ENCODE results near the gene GORAB. TPM values are rescaled to one million over a fixed set of nuclear protein-coding genes. Genes with fewer than 3 reads are reported as not detected.

Gene GORAB
- total and polyA plus RNA-seq, 10 donors = 10.2 to 21.6 (median 14.0) TPM

DNA sequence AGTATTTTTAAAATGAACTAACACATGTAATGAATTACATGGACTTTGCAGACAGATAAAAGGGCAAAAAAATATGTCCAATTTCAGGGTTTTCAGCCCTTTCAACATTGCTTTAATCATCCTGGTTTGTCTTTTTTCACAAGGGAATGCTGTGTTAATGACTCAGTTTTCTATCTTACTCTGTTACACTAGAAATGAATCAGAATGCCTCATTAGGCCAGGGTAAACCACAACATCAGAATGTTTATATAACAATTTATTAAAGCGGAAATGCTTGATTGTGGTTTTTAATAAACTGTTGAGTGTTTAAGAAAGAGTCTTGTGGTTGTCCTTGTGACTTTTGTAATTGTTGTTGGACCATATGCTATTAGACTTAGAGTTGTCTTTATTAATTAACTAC lies 13.5 kb downstream of the GORAB start:
- TF ChIP-seq CTCF (IDR thresholded peaks at IDR 0.05 in 8 of 11, conservative IDR thresholded peaks at IDR 0.05 in 3 of 11) (no peak), POLR2AphosphoS5 (IDR thresholded peaks at IDR 0.05) (no peak), POLR2A (IDR thresholded peaks at IDR 0.05) (no peak)
- Histone ChIP-seq H3K9me3 (no peaks in the 10 kb centered on the region), H3K27me3 (replicated peaks in 1 of 7) (no peaks in the 10 kb centered on the region), H3K4me1 (no peaks in the 10 kb centered on the region), H3K27ac (no peak overlapping the region), H3K4me3 (no peak overlapping the region), H3K36me3 (peaks cover 7 to 100% (median 88%) of the 10 kb centered on the region in 6 donors)
- intact Hi-C loops (cut with DNase I; ENCODE audit: low total_unique reads) = no loop called here
- DNase-seq = no peak
- WGBS, 5 donors = 83 to 94% (median 92%) methylated on average over 1 of the region's 1 CpG

GRCh38 chr1:170547255-170547654 lies 15.3 kb downstream of the GORAB start:
- Histone ChIP-seq H3K9me3 (no peaks in the 10 kb centered on the region), H3K27me3 (replicated peaks in 1 of 7) (no peaks in the 10 kb centered on the region), H3K4me3 (no peak overlapping the region), H3K4me1 (no peaks in the 10 kb centered on the region), H3K36me3 (peaks cover 7 to 100% (median 89%) of the 10 kb centered on the region in 6 donors), H3K27ac (no peak overlapping the region)
- TF ChIP-seq POLR2A (IDR thresholded peaks at IDR 0.05) (no peak), POLR2AphosphoS5 (IDR thresholded peaks at IDR 0.05) (no peak), CTCF (IDR thresholded peaks at IDR 0.05 in 8 of 11, conservative IDR thresholded peaks at IDR 0.05 in 3 of 11) (no peak)
- WGBS, 5 donors = 91 to 100% (median 93%) methylated on average over 1 of the region's 1 CpG
- no peak for DNase-seq
- intact Hi-C loops (cut with DNase I; ENCODE audit: low total_unique reads) = no loop called here

- TF ChIP-seq POLR2A (IDR thresholded peaks at IDR 0.05) (no peak), POLR2AphosphoS5 (IDR thresholded peaks at IDR 0.05) (no peak), CTCF (IDR thresholded peaks at IDR 0.05 in 8 of 11, conservative IDR thresholded peaks at IDR 0.05 in 3 of 11) (no peak)
- no peak overlapping the region for H3K27ac ChIP-seq
- H3K4me3 ChIP-seq = no peak overlapping the region
- peaks cover 4 to 100% (median 84%) of the 10 kb centered on the region in 6 donors for H3K36me3 ChIP-seq
- no peaks in the 10 kb centered on the region for H3K4me1 ChIP-seq
- intact Hi-C loops (cut with DNase I; ENCODE audit: low total_unique reads) = no loop called here
- no peak for DNase-seq
- no peaks in the 10 kb centered on the region for H3K9me3 ChIP-seq
- H3K27me3 ChIP-seq (replicated peaks in 1 of 7) = no peaks in the 10 kb centered on the region
These were observed 16.5 kb downstream of the GORAB start for GRCh38 chr1:170548497-170548896.

DNA sequence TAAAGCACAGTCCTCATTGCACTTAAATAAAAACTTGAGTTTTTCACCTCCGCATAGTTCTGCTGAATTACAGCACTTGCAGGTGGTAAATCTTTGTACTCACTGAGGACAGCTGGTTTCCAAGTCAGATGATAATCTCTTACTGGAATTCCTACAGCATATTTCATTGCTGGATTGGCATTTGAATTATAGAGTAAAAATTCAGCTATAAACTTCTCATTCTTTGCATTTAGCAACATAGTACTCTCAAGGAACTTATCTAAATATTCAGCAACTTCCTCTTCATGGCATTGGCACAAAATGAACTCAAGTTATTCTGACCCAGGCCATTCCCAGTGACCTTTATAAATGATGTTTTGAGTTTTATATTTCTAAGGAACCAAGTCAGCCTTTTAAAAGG lies 23.4 kb downstream of the GORAB start:
- TF ChIP-seq POLR2AphosphoS5 (IDR thresholded peaks at IDR 0.05) = no peak
- TF ChIP-seq POLR2A (IDR thresholded peaks at IDR 0.05) = no peak
- TF ChIP-seq CTCF (IDR thresholded peaks at IDR 0.05 in 8 of 11, conservative IDR thresholded peaks at IDR 0.05 in 3 of 11) = no peak
- H3K27ac ChIP-seq = no peak overlapping the region
- H3K36me3 ChIP-seq = peaks cover 0 to 46% (median 29%) of the 10 kb centered on the region in 6 donors
- WGBS, 5 donors = 78 to 98% (median 89%) methylated on average over 1 of the region's 1 CpG
- H3K4me3 ChIP-seq = no peak overlapping the region
- intact Hi-C loops (cut with DNase I; ENCODE audit: low total_unique reads) = no loop called here
- no peak for DNase-seq
- H3K9me3 ChIP-seq = peaks cover 0 to 25% (median 16%) of the 10 kb centered on the region in 8 donors
- no peaks in the 10 kb centered on the region for H3K27me3 ChIP-seq (replicated peaks in 1 of 7)
- no peaks in the 10 kb centered on the region for H3K4me1 ChIP-seq
